Panc1 (cell line): ENCODE data around the gene IRX6. TPM values are rescaled to one million over a fixed set of nuclear protein-coding genes. Genes with fewer than 3 reads are reported as not detected.

Source experiments
- ATAC-seq: fragments of 200-7000 bp; cut with Tn5 transposase; 2 replicates; pipeline ENCODE4 v1.9.1; 2020; ENCODE audit warnings: mild to moderate bottlenecking, moderate library complexity
- BruUV-seq: library from RNA; stranded (reverse); fragments of 400-500 nt; replicated peaks from 2 replicates; lab custom pipeline; 2021; lab: Mats Ljungman, UMichigan
- CTCF ChIA-PET: fragments of 300-600 bp; sonication (Branson Sonifier 250); formaldehyde crosslinking; loops from one replicate; lab custom pipeline; 2022; ENCODE audit warnings: antibody characterized with exemption; lab: Charles Lee
- POLR2A ChIA-PET: fragments of 300-600 bp; sonication (Branson Sonifier 250); formaldehyde crosslinking; loops from one replicate; lab custom pipeline; 2022; ENCODE audit warnings: antibody characterized with exemption; lab: Charles Lee
- DNase-seq: peaks from one replicate; pipeline ENCODE4 v3.0.0-alpha.2; 2010; ENCODE audit warnings: low read depth, low spot score
- H3K27ac ChIP-seq: 2 replicates; pipeline ENCODE4 v1.5.1; 2011; ENCODE audit warnings: mild to moderate bottlenecking, low read length, inconsistent platforms
- H3K27me3 ChIP-seq: fragments of 200-500 bp; sonication (Bioruptor generic); 2 replicates; pipeline ENCODE4 v1.6.0; 2014; ENCODE audit warnings: low read length, inconsistent platforms; ENCODE audit not compliant: control insufficient read depth, insufficient read depth
- H3K36me3 ChIP-seq: fragments of 200-500 bp; sonication (Bioruptor generic); 2 replicates; pipeline ENCODE4 v1.5.1; 2014; ENCODE audit warnings: inconsistent platforms, mild to moderate bottlenecking, low read length, moderate library complexity; ENCODE audit not compliant: control insufficient read depth, insufficient read depth
- H3K4me1 ChIP-seq: 2 replicates; pipeline ENCODE4 v1.5.1; 2011; ENCODE audit warnings: inconsistent platforms, mild to moderate bottlenecking, low read length, moderate library complexity; ENCODE audit not compliant: control insufficient read depth, insufficient read depth
- H3K4me3 ChIP-seq, 2 experiments: 2 replicates each; pipeline ENCODE4 v1.5.1; 2011 to 2012; ENCODE audit warnings: low read depth in 2 of 2, low read length in 2 of 2, mild to moderate bottlenecking in 2 of 2, inconsistent platforms in 1 of 2, moderate library complexity in 1 of 2
- H3K9me3 ChIP-seq: fragments of 200-500 bp; sonication (Bioruptor generic); 2 replicates; pipeline ENCODE4 v1.5.1; 2014; ENCODE audit warnings: low read depth, mild to moderate bottlenecking, inconsistent platforms, low read length, moderate library complexity; ENCODE audit not compliant: control insufficient read depth, insufficient read depth
- CTCF ChIP-seq: fragments of 450-650 bp; IDR thresholded peaks from 2 replicates; pipeline ENCODE4 v1.5.1; 2017; ENCODE audit warnings: mild to moderate bottlenecking
- POLR2AphosphoS5 ChIP-seq: IDR thresholded peaks from 2 replicates; pipeline ENCODE4 v1.6.1; 2012; ENCODE audit warnings: mild to moderate bottlenecking, low read depth, low read length, moderate library complexity
- REST ChIP-seq, 2 experiments: IDR thresholded peaks; 2 replicates each; pipeline ENCODE4 v1.6.1; 2011 to 2012; ENCODE audit warnings: low read depth in 2 of 2, control low read depth in 1 of 2, low read length in 1 of 2, mild to moderate bottlenecking in 1 of 2, moderate library complexity in 1 of 2; ENCODE audit not compliant: insufficient read depth in 1 of 2
- SIN3A ChIP-seq: IDR thresholded peaks from 2 replicates; pipeline ENCODE4 v1.6.1; 2012; ENCODE audit warnings: low read depth, mild to moderate bottlenecking, low read length, moderate library complexity, borderline replicate concordance; ENCODE audit not compliant: insufficient read depth
- TCF7L2 ChIP-seq: IDR thresholded peaks from 2 replicates; pipeline ENCODE4 v1.6.1; 2011; ENCODE audit warnings: mild to moderate bottlenecking, low read depth, low read length, inconsistent platforms
- in situ Hi-C: cut with HindIII; loops from 2 replicates; pipeline ENCODE4 v1.10.0; 2016; ENCODE audit warnings: low sequenced_read_pairs, low pct_unique_long_range_greater_than_20kb
- intact Hi-C: fragments of 100-400 bp; cut with micrococcal nuclease; formaldehyde crosslinking; loops from one replicate; pipeline ENCODE4 v1.10.0; 2022; ENCODE audit not compliant: unreplicated experiment
- total RNA-seq: library from RNA; stranded (reverse); gene quantifications from one replicate; pipeline ENCODE4 v1.2.1, GENCODE V29; 2021; ENCODE audit not compliant: unreplicated experiment

The IRX6 gene
- total RNA-seq, 1 experiment from 2014 or later, result not detected

- no TSS peak for BruUV-seq
- CTCF ChIA-PET, result no interaction called here
These were observed 46.5 kb upstream of the IRX6 start for GRCh38 chr16:55277536-55277935.

GRCh38 chr16:55279598-55279997 lies 44.4 kb upstream of the IRX6 start:
- Histone ChIP-seq H3K27ac (no peak overlapping the region), H3K4me3 (no peak overlapping the region), H3K9me3 (no peaks in the 10 kb centered on the region), H3K27me3 (no peaks in the 10 kb centered on the region; the same call in 1 of the 2 replicates), H3K4me1 (no peaks in the 10 kb centered on the region), H3K36me3 (no peaks in the 10 kb centered on the region)
- TF ChIP-seq CTCF (no peak), POLR2AphosphoS5 (no peak), TCF7L2 (no peak), SIN3A (no peak), REST (IDR thresholded peaks at IDR 0.05; ENCODE audit: insufficient read depth in 1 of 2, low read depth in 2 of 2, low read length in 1 of 2) (no peak)
- in situ Hi-C loops, result no loop called here
- ChIA-PET POLR2A (no interaction called here), CTCF (no interaction called here)
- intact Hi-C loops, result no loop called here
- ATAC-seq (no peak), DNase-seq (no peak)
- no TSS peak for BruUV-seq

More at GRCh38 chr16:55277536-55277935, 46.5 kb upstream of the IRX6 start:
- in situ Hi-C loops (no loop called here), intact Hi-C loops (no loop called here)
- no peak overlapping the region for H3K27ac ChIP-seq
- no peaks in the 10 kb centered on the region for H3K9me3 ChIP-seq
- H3K4me3 ChIP-seq, result no peak overlapping the region
- ATAC-seq, result no peak
- no peaks in the 10 kb centered on the region; the same call in 1 of the 2 replicates for H3K27me3 ChIP-seq
- no peak for DNase-seq
- POLR2A ChIA-PET, result no interaction called here
- no peaks in the 10 kb centered on the region for H3K36me3 ChIP-seq
- no peak for TF ChIP-seq REST (IDR thresholded peaks at IDR 0.05; ENCODE audit: insufficient read depth in 1 of 2, low read depth in 2 of 2, low read length in 1 of 2)
- H3K4me1 ChIP-seq, result no peaks in the 10 kb centered on the region
